Measurements from ENCODE around the gene USP40.

USP40 gene

GRCh38 chr2:233474308-233475160 lies 92.0 kb downstream of the USP40 start:
- no peak for DNase-seq (ENCODE audit: low read depth)

- no peak for DNase-seq (ENCODE audit: low read depth)
These were observed 92.7 kb downstream of the USP40 start for GRCh38 chr2:233473878-233474277.

- DNase-seq (ENCODE audit: low read depth), result no peak
These were observed 93.2 kb downstream of the USP40 start for GRCh38 chr2:233473386-233473791.

GRCh38 chr2:233471291-233472035 lies 95.1 kb downstream of the USP40 start:
- no peak for DNase-seq (ENCODE audit: low read depth)

- DNase-seq (ENCODE audit: low read depth), result no peak
These were observed 95.7 kb downstream of the USP40 start for GRCh38 chr2:233470839-233471238.

GRCh38 chr2:233470011-233470687 lies 96.4 kb downstream of the USP40 start:
- DNase-seq (ENCODE audit: low read depth), result no peak

- DNase-seq (ENCODE audit: low read depth), result no peak
These were observed 97.1 kb downstream of the USP40 start for GRCh38 chr2:233469261-233470010.

- DNase-seq (ENCODE audit: low read depth), result no peak
These were observed 97.9 kb downstream of the USP40 start for GRCh38 chr2:233468741-233469110.

GRCh38 chr2:233468047-233468740 lies 98.4 kb downstream of the USP40 start:
- DNase-seq (ENCODE audit: low read depth), result no peak

GRCh38 chr2:233466991-233467603 lies 99.5 kb downstream of the USP40 start:
- DNase-seq (ENCODE audit: low read depth), result no peak

GRCh38 chr2:233464531-233465240 lies 101.9 kb downstream of the USP40 start:
- DNase-seq (ENCODE audit: low read depth), result no peak

- no peak for DNase-seq (ENCODE audit: low read depth)
These were observed 102.5 kb downstream of the USP40 start for GRCh38 chr2:233464056-233464455.

GRCh38 chr2:233463586-233463985 lies 103.0 kb downstream of the USP40 start:
- no peak for DNase-seq (ENCODE audit: low read depth)

GRCh38 chr2:233462826-233463470 lies 103.6 kb downstream of the USP40 start:
- DNase-seq (ENCODE audit: low read depth), result no peak

- DNase-seq (ENCODE audit: low read depth), result no peak
These were observed 104.3 kb downstream of the USP40 start for GRCh38 chr2:233462202-233462785.

GRCh38 chr2:233461481-233461891 lies 105.1 kb downstream of the USP40 start:
- DNase-seq (ENCODE audit: low read depth), result no peak

GRCh38 chr2:233460726-233461441 lies 105.7 kb downstream of the USP40 start:
- DNase-seq (ENCODE audit: low read depth), result no peak

GRCh38 chr2:233459426-233459825 lies 107.2 kb downstream of the USP40 start:
- no peak for DNase-seq (ENCODE audit: low read depth)

- DNase-seq (ENCODE audit: low read depth), result no peak
These were observed 107.8 kb downstream of the USP40 start for GRCh38 chr2:233458826-233459225.
